C4-2B (cell line): ENCODE measurements around the gene SOST.

Experiments used
- ZFX ChIP-seq: fragments of 450-650 bp; IDR thresholded peaks from 2 replicates; pipeline ENCODE4 v1.6.1; 2017
- TF ChIP-seq, protein P1 (sequence below): fragments of 450-650 bp; conservative IDR thresholded peaks from 2 replicates; pipeline ENCODE4 v1.5.1; 2017; ENCODE audit warnings: mild to moderate bottlenecking

DNA sequence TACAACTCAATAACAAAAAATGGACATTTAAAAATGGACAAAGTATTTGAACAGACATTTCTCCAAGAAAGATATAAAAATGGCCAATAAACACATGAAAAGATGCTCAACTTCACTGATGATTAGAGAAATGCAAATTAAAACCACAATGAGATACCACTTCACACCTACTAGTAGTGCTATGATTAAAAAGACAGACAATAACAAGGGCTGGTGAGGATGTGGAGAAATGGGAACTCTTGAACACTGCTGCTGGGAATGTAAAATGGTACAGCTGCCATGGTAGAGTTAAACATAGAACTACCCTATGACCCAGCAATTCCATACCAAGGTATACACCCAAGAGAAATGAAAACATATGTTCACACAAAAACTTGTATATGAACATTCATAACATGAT is 46.5 kb upstream of the SOST start:
- TF ChIP-seq, protein P1, sequence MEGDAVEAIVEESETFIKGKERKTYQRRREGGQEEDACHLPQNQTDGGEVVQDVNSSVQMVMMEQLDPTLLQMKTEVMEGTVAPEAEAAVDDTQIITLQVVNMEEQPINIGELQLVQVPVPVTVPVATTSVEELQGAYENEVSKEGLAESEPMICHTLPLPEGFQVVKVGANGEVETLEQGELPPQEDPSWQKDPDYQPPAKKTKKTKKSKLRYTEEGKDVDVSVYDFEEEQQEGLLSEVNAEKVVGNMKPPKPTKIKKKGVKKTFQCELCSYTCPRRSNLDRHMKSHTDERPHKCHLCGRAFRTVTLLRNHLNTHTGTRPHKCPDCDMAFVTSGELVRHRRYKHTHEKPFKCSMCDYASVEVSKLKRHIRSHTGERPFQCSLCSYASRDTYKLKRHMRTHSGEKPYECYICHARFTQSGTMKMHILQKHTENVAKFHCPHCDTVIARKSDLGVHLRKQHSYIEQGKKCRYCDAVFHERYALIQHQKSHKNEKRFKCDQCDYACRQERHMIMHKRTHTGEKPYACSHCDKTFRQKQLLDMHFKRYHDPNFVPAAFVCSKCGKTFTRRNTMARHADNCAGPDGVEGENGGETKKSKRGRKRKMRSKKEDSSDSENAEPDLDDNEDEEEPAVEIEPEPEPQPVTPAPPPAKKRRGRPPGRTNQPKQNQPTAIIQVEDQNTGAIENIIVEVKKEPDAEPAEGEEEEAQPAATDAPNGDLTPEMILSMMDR, result no peak
- no peak for TF ChIP-seq ZFX
